Stimulated activated CD4-positive, alpha-beta T cell treated with anti-CD3 and anti-CD28 coated beads, Interleukin-15, amount 100 ng/mL, for 48 hours (primary cell): ENCODE results near the gene EEF1AKMT1.
A peak's percentile ranks its signal among the peaks of the same experiment; 100 is the strongest.

Source experiments
- DNase-seq, 2 donors: peaks; one replicate each; pipeline ENCODE4 v3.0.0-alpha.2; 2020; ENCODE audit warnings: low read depth in 2 of 2

EEF1AKMT1 gene, protein sequence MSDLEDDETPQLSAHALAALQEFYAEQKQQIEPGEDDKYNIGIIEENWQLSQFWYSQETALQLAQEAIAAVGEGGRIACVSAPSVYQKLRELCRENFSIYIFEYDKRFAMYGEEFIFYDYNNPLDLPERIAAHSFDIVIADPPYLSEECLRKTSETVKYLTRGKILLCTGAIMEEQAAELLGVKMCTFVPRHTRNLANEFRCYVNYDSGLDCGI

DNA sequence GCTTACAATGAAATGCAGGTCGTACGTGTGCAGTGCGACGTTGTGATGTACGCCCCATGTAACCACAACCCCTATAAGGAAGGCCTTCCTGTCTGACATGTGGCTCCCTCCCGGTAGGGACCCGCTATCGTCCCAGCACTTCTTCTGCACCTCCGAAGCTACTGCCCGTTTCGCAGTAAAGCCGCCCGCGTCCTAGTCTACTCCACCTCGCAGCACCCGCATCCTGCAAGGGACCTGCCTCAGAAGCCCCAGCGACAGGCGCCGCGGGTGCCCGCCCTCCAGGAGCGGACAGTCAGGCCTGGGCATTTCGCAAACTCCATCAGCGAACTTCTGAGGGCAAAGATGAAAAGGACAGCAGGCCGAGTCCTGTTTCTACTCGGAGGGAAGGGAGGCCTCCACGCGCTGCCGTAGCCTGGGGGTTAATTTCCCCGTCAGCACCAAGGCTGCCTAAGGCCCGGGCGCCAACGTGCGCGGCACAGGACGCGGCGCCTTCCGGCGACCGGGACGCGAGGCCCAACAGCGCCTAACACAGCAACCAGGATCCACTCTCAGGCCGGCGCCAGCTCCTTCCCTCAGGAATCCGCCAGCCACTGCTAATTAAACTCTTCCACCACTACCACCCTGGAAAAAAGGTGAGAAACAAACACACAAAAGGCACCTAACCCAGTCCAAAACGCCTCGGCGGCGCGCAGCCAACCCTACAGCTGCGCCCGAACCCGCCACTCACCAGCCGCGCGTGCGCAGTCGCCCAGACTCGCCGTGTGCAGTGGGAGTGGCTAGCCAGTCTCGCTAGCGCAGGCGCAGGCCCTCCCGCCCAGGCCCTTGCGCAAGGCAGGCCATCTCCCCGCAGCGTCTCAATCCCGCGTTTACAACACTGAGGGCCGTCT is at the start of gene EEF1AKMT1:
EEF1AKMT1 (minus strand) TSS at position 768 of the 887 bp plus-strand sequence. CDS start 16,363 bp downstream, outside the sequence.
- peak; percentile 89 to 92 for DNase-seq

DNA sequence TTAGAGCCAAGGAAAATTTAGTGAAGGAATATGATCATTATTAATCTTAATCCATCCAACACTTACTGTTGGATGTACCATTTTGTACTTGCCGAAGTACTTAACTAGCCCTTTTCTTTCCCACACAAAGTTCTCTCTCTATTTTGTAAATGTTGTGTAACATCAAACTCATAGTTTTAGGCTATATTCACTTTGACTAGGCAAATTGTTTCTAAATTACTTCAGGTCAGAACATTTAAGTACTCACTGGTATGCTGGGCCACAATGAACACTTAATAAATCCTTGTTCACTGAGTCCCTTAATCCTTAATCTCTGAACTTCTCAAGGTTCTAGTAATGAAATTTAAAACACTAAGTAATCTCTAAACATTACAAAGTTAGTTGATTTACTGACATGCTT is 49.3 kb upstream of the EEF1AKMT1 start:
- no peak for DNase-seq

DNA sequence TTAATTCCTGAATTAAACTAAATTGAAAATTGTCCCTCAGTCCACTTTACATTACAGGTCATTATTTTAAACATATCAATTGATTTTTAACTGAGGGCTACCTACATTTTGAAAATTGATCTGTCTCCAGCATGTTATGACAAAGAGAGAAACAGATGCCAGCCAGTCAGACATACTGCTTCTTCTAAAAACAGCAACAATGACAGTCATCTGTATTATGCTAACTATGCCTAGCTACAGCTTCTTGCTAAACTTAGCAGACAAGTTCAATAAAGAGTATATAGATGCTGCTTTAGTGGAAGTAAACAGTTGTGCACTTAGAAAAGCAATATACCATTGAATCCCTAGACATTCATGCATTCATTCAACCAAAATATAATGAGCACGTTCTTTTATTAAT is 48.6 kb upstream of the EEF1AKMT1 start:
- no peak for DNase-seq

DNA sequence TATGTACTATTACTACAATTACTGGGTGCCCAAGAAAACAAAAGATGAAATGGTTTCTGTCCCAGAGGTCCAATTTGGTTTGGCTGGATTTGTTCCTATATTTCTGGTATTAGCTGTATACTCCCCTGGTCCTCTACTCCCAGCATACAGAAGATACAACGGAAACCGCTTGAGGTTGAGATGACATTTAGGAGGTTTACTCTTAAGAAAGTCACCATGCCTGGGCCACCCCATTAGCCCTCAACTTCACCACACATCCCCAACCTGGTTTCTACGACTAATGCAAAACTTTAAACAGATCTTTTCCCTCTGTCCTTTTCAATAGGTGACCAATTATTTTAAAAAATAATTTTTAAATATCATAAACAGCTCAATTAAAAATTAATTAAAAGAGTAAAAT is 46.0 kb upstream of the EEF1AKMT1 start:
- no peak for DNase-seq

DNA sequence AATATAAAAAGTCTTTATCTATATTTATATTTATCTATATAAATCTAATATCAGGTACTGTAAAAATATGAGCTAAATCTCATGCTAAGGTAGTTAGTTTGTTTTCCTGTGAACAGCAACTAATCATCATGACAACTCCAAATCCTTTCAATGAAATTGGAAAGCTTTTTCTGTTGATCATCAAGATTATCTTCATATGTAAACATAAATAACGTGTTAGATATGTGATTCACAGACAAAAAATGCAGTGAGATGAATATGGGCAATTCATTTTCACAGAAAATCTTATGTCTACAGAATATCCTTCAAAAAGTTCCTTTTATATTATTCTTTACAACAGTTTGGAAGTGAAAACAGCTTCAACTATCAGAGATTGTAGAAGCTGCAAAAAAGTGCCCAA is 41.7 kb upstream of the EEF1AKMT1 start:
- DNase-seq = no peak

DNA sequence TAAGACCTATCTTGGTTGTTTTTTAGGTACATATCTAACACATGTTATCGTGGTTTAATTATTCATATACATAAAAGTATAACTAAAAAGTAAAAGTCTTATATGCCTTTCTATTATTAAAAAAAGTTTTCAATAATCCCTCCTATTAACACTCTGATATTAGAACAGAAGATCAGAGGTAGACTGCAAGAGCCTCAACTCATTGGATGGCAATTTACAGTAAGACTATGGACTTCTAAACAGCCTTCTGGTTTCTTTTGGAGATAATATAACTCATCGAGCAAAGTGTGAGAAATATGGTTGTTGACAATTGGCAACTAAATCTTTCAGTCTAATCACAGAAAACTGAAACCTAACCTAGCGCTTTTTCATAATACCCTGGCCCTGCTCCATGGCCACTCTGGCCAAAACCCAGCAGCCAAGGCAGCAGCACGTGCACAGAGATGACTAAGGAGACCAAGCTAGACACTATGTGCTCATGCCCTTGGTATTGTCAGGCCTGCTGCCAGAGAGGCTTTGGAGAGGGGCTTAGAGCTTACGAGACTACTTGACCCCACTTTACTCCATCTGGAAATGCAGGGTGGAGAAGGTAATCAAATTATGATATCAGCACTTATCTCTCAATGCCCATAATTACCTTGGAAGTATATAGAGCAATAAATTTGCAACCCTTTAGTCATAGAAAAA is 40.6 kb upstream of the EEF1AKMT1 start:
- DNase-seq = no peak

DNA sequence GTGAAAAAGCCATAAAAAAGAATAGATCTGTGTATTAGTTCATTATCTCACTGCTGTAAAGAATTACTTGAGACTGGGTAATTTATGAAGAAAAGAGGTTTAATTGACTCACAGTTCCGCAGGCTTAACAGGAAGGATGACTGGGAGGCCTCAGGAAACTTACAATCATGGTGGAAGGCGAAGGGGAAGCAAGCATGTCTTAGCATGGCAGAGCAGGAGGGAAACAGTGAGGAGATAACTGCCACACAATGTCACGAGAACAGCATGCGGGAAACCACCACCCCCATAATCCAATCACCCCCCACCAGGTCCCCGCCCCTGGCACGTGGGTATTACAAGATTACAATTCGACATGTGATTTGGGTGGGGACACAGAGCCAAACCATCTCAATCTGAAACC is 39.1 kb upstream of the EEF1AKMT1 start:
- no peak for DNase-seq

DNA sequence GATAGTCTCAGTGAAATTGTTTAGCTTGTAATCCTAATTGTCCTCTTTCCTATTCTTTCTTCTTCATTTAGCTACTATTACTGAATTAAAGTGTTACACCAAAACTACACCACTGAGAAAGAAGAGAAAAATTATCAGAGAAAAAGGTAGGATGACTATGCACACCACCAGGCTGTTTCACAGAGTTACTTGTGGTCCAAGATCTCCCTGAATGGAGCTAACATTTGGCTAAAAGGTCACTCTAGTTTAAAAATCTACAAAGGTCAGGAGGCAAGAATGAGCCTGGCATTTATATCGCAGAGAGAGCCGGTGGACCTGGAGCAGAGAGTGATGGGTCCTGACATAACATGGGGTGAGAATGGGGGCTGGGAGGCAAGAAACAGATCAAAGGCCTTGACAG is 37.0 kb upstream of the EEF1AKMT1 start:
- no peak for DNase-seq

DNA sequence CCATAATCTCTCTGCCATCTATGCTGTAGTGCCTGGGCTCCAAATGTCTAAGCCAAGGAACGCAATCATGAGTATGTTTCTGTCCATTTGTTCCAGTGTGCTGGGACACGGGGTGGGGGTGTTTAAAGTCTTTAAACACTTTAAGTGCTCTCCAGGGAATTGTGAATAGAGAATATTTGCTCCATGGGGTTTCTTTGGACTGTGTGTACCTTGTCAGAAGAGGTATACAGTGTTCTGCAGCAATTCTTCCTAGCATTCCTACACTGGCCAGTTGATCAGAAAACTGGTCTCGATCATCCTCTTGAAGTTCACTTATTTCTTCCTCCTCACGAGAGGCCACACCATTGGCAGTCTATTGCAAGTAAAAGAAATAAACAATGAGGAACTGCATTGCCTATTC is 35.1 kb upstream of the EEF1AKMT1 start:
- DNase-seq = no peak

DNA sequence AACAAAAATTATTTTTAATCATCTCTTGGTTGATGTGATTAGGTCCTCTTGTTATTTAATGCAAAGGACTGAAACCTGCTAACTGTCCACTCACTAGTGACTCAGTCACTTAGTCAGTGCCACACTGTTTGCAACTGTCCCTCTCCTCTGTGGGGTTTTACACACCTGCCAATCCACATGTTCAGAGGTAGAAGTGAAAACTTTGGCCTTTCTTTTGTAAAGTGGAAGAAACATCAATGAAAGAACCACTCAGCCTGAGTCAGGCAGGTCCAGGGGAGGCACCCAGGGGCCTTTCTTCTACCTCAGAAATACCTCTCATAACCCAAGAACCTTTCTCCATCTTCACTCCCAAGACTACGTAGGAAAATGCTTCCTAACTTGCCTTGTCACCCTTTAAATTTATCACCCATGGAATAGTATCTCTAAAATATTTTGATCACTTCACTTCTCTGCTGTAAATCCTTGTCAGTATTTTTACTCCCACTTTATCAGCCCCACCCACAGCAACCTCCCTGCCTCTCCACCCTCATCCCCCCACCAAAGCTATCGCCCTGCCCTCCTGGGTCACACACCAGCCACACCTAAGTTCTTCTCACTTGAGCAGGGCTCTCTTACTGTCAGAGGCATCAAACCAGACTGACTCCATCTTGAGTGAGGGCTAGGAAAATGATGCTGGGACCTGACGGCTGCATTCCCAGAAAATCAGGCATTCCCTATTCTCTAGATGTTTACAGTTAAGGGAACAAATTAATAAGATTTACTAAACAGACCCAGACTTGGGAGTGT is 29.6 kb upstream of the EEF1AKMT1 start:
- DNase-seq = no peak

DNA sequence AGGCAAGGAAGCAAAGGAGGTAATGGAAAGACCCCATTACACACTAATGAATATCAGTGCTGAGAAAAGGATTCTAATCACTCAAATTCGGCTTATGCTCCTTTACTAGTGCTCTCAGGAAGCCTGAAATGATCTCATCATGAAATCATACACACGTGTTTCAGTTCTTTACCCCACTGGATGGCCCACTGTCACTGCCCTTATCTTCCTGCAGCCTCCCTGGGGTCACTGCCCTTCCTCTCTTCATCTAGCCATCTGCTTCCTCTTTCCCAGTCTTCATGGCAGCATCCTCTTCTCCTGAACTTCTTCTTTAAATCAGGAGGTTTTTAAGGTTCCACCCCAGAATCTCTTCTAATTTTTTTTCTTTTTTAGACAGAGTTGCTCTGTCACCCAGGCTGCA is 27.9 kb upstream of the EEF1AKMT1 start:
- no peak for DNase-seq

DNA sequence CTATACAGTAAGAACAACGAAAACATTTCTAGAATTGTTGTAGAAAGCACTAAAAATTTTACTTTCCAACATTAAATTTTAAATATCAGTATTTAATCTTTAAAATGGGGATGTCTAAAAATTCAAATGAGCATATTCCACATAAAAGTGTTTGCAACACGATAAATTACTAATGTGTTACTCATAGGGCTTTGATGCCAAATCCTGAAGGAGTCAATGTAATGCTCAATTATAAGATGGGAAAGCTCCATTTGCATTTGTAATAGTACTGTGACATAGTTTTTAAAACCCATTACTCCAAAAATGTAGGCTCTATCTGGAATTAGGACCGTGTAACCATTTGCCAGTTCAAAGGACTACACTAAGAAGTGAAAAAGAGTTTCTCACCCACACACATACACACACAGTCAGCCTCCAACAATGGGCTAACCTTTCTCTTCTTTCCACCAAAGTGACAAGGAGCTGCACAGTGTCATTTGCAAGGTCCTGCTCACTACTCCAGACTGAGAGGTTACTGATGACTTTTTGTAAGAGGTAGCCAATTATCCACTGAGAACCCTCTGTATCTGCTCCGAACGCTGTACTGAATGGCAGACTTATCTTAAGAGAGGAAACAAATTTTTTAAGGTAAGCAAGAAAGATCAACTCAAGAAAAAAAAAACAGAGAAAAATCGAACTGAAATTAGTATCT is 26.1 kb upstream of the EEF1AKMT1 start:
- DNase-seq = no peak

DNA sequence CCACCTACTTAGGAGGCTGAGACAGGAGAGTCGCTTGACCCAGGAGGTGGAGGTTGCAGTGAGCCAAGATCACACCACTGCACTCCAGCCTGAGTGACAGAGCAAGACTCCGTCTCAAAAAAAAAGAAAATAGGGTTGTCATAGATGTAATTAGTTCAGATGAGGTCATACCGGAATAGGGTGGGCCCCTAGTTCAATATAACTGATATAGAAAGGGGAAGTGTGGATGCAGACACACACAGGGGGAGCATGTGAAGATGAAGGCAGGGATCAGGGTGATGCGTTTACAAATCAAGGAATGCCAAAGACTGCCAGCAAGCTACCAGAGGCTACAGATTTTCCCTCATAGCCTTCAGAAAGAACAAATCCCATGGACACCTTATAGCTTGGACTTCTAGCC is 24.3 kb upstream of the EEF1AKMT1 start:
- DNase-seq = no peak

DNA sequence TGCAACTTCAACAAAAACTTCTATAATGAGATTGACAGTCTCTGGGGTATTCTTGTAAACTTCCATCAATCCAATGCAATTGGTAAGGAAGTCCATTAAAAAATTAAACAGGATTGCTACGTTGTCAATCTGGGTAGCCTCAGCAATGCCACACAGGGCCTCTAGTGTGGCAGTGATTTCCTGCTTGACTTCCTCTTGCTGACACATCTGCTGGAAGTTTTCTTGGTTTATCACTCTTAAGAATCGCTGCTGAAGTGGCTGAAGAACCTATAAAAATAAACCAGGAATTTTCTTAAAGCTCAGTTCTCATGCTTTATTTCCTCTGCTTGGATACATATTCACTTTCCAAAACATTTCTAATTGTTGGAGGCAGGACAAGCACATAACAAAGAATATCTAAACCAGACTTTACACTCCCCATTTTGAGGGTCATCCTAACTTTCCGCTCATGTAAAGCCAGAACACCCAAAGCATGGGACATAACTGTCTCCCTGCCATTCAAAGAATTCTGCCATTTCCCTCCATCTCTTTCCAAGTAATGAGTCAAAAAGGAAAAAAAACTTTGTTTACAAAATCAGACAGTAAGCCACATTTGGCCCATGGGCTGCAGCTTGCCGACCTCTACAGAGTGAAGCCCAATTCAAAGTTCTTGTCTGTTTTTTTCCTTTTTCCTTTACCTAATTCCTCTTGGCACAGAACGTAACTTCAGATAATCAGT is 23.2 kb upstream of the EEF1AKMT1 start:
- DNase-seq = no peak

DNA sequence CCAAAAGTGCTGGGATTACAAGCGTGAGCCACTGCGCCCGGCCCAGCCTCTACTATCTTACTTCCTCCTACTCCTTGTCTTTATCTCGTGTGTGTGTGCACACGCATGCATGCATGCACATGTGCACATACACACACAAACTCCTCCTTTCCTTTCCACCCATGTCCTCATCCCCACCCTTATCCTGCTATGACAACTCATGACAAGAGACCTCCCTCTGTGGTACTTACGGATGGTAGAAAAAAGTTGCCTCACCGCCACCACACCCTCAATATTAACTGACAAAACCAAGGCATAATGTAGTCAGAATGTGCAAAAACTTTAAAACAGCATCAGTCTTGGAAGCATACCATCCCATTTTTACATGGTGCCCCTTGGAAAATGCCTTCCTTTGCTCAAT is 15.9 kb upstream of the EEF1AKMT1 start:
- no peak for DNase-seq

DNA sequence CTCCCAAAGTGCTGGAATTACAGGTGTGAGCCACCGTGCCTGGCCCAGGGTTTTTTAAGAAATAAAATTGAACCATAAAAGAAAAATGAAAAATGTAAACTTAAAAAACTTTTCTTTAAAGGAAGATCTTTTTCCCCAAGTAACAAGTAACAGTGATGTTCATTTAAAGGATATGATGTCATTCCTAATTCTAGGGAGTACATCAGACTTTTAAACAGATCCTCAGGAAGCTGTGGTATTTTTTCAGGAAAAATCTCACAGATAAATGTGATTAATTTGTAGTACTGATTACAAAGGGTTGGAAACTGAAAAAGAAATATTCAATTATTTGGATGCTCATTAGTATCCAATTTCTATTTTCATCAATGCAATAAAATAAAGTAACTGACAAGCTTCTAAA is 14.6 kb upstream of the EEF1AKMT1 start:
- DNase-seq = no peak

DNA sequence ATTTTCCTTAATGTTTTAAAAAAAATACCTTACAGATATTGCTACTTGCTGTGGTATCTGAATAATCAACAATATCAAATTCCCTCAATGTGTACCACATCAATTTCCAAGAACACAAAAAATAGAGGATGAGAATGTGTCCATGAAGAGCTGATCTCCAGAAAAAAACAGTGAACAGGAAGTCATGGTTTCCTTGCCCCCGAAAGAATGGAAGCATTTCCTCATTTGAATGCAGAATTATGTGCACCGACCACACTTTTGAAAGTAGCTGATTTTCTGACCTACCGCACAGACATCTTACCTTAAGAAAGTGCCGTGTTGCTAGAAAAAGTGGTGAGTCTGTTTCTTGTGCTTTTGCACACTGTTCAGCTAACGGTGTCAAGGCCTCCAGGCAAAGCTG is 13.4 kb upstream of the EEF1AKMT1 start:
- DNase-seq = no peak

DNA sequence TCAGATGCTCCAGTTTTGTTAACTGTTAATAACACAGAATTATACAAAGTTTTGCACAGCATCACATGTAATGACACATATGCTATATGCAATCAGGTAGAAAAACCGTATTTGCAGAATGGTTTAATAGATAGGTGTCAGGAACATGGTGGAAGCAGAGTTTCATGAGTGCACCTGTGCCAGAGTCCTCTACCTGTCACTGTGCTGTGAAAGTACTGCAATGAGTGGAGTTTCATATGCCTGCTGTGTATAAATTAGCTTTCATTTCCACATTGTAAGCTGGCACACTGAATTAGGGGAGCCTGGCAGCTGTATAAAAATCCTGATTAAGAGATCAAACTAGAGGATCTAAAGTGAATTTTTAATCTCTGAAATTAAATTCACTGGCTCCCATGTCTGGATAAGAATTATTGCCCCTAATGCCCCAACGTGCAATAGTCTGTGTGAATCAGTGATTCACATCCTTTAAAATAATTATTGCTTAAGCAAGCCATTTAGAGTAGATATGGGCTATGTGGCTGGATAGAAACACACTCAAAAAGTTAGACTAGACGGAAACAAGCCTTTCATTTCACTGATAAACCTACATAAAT is 8.5 kb upstream of the EEF1AKMT1 start:
- no peak for DNase-seq

DNA sequence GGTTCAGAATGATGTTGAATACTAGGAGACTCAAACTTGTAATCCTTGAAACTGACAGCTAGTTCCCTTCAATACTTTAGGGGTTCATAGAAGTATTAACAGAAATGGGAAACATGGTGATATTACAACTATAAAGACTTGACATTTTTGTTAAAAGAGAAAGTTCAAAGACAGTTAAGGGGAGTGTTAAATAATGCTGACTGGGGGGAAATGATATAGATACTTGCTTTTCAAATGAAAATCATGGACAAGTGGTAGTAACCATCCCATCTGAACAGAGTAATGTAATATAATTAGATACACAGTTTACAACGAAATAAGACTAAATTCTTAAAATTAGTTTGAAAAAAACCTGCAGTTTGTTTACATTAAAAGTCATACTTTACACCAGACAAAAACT is 6.6 kb upstream of the EEF1AKMT1 start:
- DNase-seq = no peak

DNA sequence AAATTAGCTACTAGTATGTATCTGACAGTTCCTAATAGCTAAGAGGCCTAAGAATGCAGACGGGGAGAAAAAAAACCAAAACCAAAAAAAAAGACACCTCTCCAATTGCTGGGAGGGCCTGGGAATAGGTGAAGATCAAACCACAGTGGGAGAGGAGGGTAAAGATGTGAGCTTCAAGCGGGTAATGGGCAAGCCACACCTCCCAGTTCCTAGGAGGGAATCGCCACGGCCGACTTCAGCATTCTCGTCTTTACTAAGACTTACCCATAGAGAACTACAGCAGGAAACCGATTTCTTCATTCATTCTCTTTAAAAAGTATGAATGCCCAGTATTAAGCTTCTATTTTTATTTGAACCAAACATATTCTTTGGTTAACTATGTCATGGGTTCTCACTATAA is 5.6 kb upstream of the EEF1AKMT1 start:
- DNase-seq = no peak
